Tibial nerve (tissue), 4 donors: ENCODE results near the gene SUZ12. TPM values are rescaled to one million over a fixed set of nuclear protein-coding genes. Genes with fewer than 3 reads are reported as not detected.
"Not testable (repeated sequence)": the region's sequence is repeated elsewhere in the genome, so short reads cannot be mapped to it uniquely, and the experiment has no call there.

Experiments used
- DNase-seq, 2 donors: peaks; one replicate each; pipeline ENCODE4 v3.0.0-alpha.2; 2019; ENCODE audit warnings: low spot score in 2 of 2
- H3K27ac ChIP-seq, 4 donors: fragments of 200-600 bp; sonication (generic) in 3 of 4; one replicate each; pipeline ENCODE4 v1.5.1; 2017 to 2019; ENCODE audit warnings: mild to moderate bottlenecking in 1 of 4
- H3K27me3 ChIP-seq, 2 donors: fragments of 200-600 bp; sonication (generic) in 1 of 2; one replicate each; pipeline versions ENCODE4 v1.5.1 to v1.6.0; 2017 to 2019
- H3K36me3 ChIP-seq, 3 donors: fragments of 200-600 bp; sonication (generic); one replicate each; pipeline ENCODE4 v1.5.1; 2018 to 2019
- H3K4me1 ChIP-seq, 4 donors: fragments of 200-600 bp; sonication (generic) in 3 of 4; one replicate each; pipeline ENCODE4 v1.5.1; 2017 to 2019
- H3K4me3 ChIP-seq, 4 donors: fragments of 200-600 bp; sonication (generic) in 3 of 4; one replicate each; pipeline ENCODE4 v1.5.1; 2017 to 2019; ENCODE audit warnings: mild to moderate bottlenecking in 1 of 4, moderate library complexity in 1 of 4
- H3K9me3 ChIP-seq, 4 donors: fragments of 200-600 bp; sonication (generic) in 3 of 4; one replicate each; pipeline ENCODE4 v1.5.1; 2017 to 2019
- CTCF ChIP-seq, 5 experiments: fragments of 200-600 bp in 3 of 5; fragments of 450-650 bp in 2 of 5; sonication (generic) in 3 of 5; IDR thresholded peaks; one replicate each; pipeline ENCODE4 v1.5.1; 2016 to 2019; ENCODE audit warnings: antibody characterized with exemption in 5 of 5, mild to moderate bottlenecking in 3 of 5, moderate library complexity in 2 of 5
- EP300 ChIP-seq, 2 donors: sonication (generic); formaldehyde crosslinking; IDR thresholded peaks; one replicate each; pipeline ENCODE4 v1.6.1; 2017; ENCODE audit warnings: antibody characterized with exemption in 2 of 2, mild to moderate bottlenecking in 1 of 2
- POLR2A ChIP-seq, 2 donors: fragments of 450-650 bp; IDR thresholded peaks; one replicate each; pipeline ENCODE4 v1.6.1; 2017; ENCODE audit warnings: antibody characterized with exemption in 2 of 2, mild to moderate bottlenecking in 2 of 2, moderate library complexity in 2 of 2
- WGBS, 2 donors: methylation state at CpG; one replicate each; pipeline ENCODE4 v1.1.5; 2018; 5-methylcytosine and 5-hydroxymethylcytosine counted together
- total RNA-seq, 4 donors: library from RNA; depleted of rRNA; stranded (reverse); fragments of >200 nt; gene quantifications; one replicate each; pipeline ENCODE4 v1.1.0, GENCODE V29; 2016

Gene SUZ12
- total RNA-seq, 4 donors from 2014 or later, result 12.2 to 20.3 (median 17.0) TPM

GRCh38 chr17:31917065-31917529 lies 19.7 kb upstream of the SUZ12 start:
- WGBS, 2 donors, result 20 to 39% methylated on average over 18 to 33 of the region's 45 CpGs
- Histone ChIP-seq H3K4me1 (peaks cover 0 to 11% (median 0%) of the 10 kb centered on the region in 4 donors), H3K27ac (no peak overlapping the region), H3K4me3 (peak overlapping the region in 1 of 4 donors; percentile 2), H3K9me3 (no peaks in the 10 kb centered on the region), H3K36me3 (no peaks in the 10 kb centered on the region), H3K27me3 (peaks cover 0 to 20% of the 10 kb centered on the region in 2 donors)
- no peak for TF ChIP-seq CTCF (IDR thresholded peaks at IDR 0.05)
- no peak for TF ChIP-seq POLR2A (IDR thresholded peaks at IDR 0.05)
- TF ChIP-seq EP300 (IDR thresholded peaks at IDR 0.05), result no peak
- no peak for DNase-seq

GRCh38 chr17:31917721-31918120 lies 19.1 kb upstream of the SUZ12 start:
- H3K36me3 ChIP-seq, H3K9me3 ChIP-seq, DNase-seq, H3K27ac ChIP-seq, H3K4me3 ChIP-seq: not testable (repeated sequence)
- peaks cover 0 to 20% of the 10 kb centered on the region in 2 donors for H3K27me3 ChIP-seq
- H3K4me1 ChIP-seq, result peaks cover 0 to 11% (median 0%) of the 10 kb centered on the region in 4 donors
- 91 to 96% methylated on average over 13 of the region's 13 CpGs for WGBS, 2 donors

- H3K27me3 ChIP-seq, result peaks cover 0 to 24% of the 10 kb centered on the region in 2 donors
- H3K4me1 ChIP-seq, result peaks cover 0 to 11% (median 0%) of the 10 kb centered on the region in 4 donors
- H3K9me3 ChIP-seq, result no peaks in the 10 kb centered on the region
- H3K36me3 ChIP-seq, result no peaks in the 10 kb centered on the region
- 61 to 71% methylated on average over 4 of the region's 4 CpGs for whole genome bisulfite sequencing, 2 donors
- no peak overlapping the region for H3K27ac ChIP-seq
- TF ChIP-seq CTCF (IDR thresholded peaks at IDR 0.05), result no peak
- TF ChIP-seq EP300 (IDR thresholded peaks at IDR 0.05), result no peak
- TF ChIP-seq POLR2A (IDR thresholded peaks at IDR 0.05), result no peak
- H3K4me3 ChIP-seq, result no peak overlapping the region
- no peak for DNase-seq
Measured at GRCh38 chr17:31918701-31919128, 18.1 kb upstream of the SUZ12 start.

- H3K4me3 ChIP-seq, result no peak overlapping the region
- H3K36me3 ChIP-seq, result no peaks in the 10 kb centered on the region
- DNase-seq, result no peak
- peaks cover 0 to 11% (median 0%) of the 10 kb centered on the region in 4 donors for H3K4me1 ChIP-seq
- TF ChIP-seq POLR2A (IDR thresholded peaks at IDR 0.05) (no peak), CTCF (IDR thresholded peaks at IDR 0.05) (no peak), EP300 (IDR thresholded peaks at IDR 0.05) (no peak)
- H3K9me3 ChIP-seq, result no peaks in the 10 kb centered on the region
- no peak overlapping the region for H3K27ac ChIP-seq
- 56 to 62% methylated on average over 10 of the region's 10 CpGs for WGBS, 2 donors
- peaks cover 0 to 24% of the 10 kb centered on the region in 2 donors for H3K27me3 ChIP-seq
Measured at GRCh38 chr17:31919802-31920525, 16.8 kb upstream of the SUZ12 start.

GRCh38 chr17:31926100-31926729 lies 10.6 kb upstream of the SUZ12 start:
- DNase-seq, result no peak
- 89 to 92% methylated on average over 5 of the region's 5 CpGs for WGBS, 2 donors
- H3K27me3 ChIP-seq, result peaks cover 0 to 5% of the 10 kb centered on the region in 2 donors
- no peak overlapping the region for H3K4me3 ChIP-seq
- H3K4me1 ChIP-seq, result no peaks in the 10 kb centered on the region
- H3K27ac ChIP-seq, result no peak overlapping the region
- H3K9me3 ChIP-seq, result no peaks in the 10 kb centered on the region
- TF ChIP-seq EP300 (IDR thresholded peaks at IDR 0.05) (no peak), POLR2A (IDR thresholded peaks at IDR 0.05) (no peak), CTCF (IDR thresholded peaks at IDR 0.05) (no peak)
- H3K36me3 ChIP-seq, result no peaks in the 10 kb centered on the region
